Ecto neural progenitor cell (in vitro differentiated cells): Measurements from ENCODE around the gene CSHL1.
A peak's percentile ranks its signal among the peaks of the same experiment; 100 is the strongest.
"Not testable (repeated sequence)": the region's sequence is repeated elsewhere in the genome, so short reads cannot be mapped to it uniquely, and the experiment has no call there.

Experiments used
- DNase-seq: peaks from one replicate; pipeline ENCODE4 v3.0.0-alpha.2; 2018; ENCODE audit warnings: low spot score

CSHL1 gene

GRCh38 chr17:63939884-63940283 is 28.8 kb upstream of the CSHL1 start:
- no peak for DNase-seq

DNA sequence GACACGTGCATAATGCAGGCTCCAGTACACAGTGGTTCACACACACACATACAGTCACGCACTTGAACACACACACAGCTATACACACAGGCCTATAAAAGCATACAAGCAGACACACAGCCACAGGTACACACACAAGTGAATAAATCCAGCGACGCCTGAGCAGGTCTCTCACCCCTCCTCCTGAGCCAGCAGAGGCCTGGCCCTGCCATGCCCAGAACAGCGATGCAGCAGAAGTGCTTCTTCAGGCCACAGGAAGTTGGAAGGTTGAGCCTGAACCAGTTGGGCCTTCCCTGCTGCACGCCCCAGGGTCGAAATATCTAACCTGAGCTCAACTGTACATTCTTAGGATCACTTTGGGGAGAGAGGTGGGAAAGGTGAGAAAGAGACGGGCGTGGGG is 28.3 kb upstream of the CSHL1 start:
- DNase-seq: no peak

GRCh38 chr17:63937920-63938319 is 26.9 kb upstream of the CSHL1 start:
- DNase-seq: no peak

DNA sequence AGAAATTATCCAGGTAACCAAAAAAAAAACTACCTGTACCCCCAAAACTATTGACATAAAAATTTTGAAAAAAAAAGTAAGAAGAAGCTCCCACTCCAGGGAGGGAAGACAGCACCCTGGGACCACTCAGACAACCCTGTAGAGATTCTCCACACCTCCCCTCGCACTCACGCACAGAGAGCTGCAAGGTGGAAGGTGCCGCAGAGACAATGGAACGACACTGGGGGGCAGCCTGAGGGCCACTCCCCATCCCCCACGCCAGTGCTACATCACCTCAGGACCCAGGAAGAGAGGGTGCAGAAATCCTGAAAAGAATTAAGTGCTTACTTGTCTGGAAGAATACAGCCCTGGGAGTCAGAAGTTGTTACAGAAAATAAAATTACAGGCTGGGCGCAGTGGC is 26.3 kb upstream of the CSHL1 start:
- no peak for DNase-seq

DNA sequence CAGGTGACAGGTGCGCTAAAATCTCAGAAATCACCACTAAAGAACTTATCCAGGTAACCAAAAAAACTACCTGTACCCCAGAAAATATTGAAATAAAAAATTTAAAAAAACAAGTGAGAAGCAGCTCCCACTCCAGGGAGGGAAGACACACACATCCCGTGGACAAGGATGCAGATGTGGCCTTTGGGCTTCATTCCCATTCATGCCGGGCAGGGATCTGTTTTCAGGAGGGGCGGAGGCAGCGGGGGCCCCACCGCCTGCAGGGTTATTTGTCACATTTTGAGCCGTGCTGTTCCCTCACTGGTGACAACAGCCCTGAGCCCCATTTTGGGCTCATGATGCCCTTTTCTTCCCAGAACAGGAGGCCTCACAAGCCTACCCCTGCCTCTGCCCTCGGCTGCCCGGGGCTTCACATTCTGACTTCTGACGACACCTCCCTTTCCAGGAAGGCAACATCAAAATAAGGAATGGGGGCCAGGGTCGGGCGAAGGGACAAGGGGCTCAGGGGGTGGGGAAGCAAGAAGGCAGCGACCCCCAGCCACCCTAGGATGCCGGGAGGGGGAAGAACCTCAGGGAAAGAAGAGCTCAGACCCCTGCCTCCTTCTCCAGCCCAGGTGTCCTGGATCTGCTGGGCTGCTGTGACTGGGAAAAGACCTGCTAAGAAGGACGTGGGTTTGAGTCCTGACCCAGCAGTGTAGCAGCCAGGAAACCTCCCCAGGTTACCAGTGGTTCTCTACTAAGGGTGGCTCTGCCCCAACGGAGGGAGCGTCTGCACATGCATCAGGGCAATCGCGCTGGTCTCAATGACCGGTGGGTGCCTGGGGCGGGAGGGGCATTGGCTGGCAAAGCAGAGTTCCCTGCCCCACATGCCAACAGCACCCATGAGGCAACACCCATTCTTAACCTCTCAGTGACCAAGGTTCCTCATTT is 23.4 kb upstream of the CSHL1 start:
- DNase-seq: no peak

DNA sequence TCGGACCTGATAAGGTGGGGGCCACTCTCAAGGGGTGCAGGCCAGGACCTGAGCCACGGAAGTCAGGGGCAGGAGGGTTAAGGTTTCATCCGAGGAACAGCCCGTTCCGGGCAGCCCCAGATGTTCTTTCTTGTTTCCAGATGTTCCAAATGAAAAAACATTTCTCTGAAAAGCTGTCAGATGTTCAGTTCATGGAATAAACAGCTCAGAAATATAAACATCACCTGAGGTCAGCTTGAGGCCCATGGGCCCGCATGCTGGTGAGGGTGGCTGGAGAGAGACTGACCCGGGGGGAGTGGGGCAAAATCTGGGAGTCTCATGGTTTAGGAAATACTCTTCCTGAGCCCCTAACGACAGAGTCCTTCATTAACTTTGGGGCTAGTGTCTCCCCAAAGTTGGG is 22.5 kb upstream of the CSHL1 start:
- no peak for DNase-seq

DNA sequence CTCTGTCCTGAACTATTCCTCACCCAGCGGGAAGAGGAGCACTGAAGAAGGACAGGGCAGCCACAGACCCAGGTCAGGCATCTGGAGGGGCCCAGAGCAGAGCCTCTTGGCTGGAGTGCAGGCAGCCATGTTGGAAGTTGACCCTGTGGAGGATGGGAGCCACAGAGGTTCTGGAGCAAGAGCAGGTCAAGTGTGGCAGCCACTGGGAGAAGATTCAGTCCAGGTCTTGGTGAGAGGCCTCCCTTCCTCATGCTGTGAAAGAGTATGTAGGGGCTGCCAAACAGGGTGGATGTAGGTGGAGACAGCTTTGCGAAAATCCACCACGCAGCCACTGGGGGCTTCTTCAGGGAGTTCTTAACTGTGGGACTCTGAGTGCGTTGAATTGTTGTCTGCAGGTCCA is 21.7 kb upstream of the CSHL1 start:
- DNase-seq: no peak

- DNase-seq: no peak
Observed at GRCh38 chr17:63931981-63932561, 21.0 kb upstream of the CSHL1 start, which contains the start of gene CD79B. Gene CD79B (minus strand): TSS chr17:63932331. CDS start chr17:63932261, 70 bp downstream.

- peak; percentile 75 for DNase-seq
Observed at GRCh38 chr17:63930951-63931575, 20.0 kb upstream of the CSHL1 start.

GRCh38 chr17:63929860-63930766 is 19.1 kb upstream of the CSHL1 start:
- DNase-seq: no peak

DNA sequence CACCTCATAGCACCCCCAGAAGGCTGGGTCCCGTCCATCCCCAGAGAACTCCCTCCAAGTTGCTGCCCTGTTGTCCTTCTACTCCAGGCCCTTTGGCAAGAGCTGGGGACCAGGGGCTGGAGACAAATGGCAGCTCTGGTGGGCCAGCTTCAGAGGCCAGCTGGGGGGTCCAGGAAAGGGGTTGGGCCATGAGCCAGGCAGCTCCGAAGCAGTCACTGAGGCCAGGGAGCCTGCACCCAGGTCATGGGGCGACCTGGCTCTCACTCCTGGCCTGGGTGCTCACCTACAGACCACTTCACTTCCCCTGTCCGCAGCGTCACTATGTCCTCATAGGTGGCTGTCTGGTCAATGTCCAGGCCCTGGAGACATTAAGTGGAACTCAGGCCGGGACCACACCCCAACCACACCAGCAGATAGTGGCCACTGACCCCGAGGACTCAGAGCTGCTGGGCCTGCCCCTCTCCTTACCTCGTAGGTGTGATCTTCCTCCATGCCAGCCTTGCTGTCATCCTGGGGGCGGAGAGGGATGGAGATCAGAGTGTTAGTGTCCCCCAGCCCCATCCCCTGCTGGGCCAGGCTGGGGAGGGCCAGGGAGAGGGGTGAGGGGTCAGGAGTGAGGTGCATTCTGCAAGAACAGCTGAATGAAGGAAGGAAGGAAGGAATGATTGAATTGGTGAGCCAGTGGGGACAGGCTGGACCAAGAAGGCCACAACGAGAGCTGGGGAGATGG is 18.1 kb upstream of the CSHL1 start:
- no peak for DNase-seq

GRCh38 chr17:63928172-63928666 is 17.2 kb upstream of the CSHL1 start:
- DNase-seq: no peak

- DNase-seq: no peak
Observed at GRCh38 chr17:63927464-63928171, 16.6 kb upstream of the CSHL1 start.

GRCh38 chr17:63926164-63926563 is 15.1 kb upstream of the CSHL1 start:
- no peak for DNase-seq

- no peak for DNase-seq
Observed at GRCh38 chr17:63925615-63926014, 14.6 kb upstream of the CSHL1 start.

DNA sequence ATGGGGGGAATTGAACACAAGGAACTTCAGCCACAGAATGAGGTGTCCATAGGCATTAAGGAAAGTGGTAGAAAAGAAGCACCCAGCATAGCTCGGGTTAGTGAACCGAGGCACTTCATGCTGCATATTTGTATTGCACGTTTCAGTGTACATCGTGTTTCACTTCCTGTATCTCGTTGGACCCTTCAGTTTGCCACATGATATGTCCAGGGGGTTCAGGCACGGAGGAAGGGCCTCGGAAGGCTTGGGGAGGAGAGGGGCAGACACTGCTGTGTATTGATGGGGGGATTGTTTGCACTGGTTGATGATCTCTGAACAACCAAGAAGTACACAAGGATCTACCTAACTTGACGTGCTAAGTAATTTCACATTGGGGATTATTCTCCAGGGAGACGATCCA is 11.3 kb upstream of the CSHL1 start:
- not testable (repeated sequence) for DNase-seq

DNA sequence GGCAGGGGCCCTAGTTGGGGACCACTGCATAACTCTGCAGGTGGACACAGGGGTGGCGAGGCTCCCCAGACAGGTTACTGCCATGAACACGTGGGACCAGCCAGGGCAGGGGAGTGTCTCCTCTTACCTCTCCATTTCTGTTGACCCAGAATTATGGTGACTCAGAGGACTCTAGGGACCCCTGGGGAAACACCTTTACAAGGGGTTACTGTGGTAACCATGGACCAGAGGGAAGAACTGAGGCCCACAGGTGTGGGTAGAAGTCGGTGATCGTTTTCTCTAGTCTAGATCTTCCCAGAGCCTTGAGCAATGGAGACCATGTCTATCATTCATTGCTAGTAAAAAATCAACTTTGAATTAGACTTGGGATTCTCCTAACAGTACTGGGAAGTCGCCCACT is 9.7 kb upstream of the CSHL1 start:
- DNase-seq: not testable (repeated sequence)

DNA sequence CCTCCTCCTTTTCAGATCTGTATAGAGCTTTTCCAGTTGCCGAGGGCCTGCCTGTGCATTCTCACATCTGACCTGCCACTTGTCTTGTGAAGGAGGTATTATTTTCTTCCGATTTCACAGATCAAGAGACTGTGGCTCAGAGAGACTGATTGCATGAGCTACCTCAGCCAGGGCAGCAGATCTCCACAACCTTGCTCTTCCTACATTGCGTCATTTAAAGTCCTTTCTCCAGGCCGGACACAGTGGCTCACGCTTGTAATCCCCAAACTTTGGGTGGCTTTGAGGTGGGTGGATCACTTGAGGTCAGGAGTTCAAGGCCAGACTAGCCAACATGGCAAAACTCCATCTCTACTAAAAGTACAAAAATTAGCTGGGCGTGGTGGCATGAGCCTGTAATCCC is 9.0 kb upstream of the CSHL1 start:
- DNase-seq: not testable (repeated sequence)

DNA sequence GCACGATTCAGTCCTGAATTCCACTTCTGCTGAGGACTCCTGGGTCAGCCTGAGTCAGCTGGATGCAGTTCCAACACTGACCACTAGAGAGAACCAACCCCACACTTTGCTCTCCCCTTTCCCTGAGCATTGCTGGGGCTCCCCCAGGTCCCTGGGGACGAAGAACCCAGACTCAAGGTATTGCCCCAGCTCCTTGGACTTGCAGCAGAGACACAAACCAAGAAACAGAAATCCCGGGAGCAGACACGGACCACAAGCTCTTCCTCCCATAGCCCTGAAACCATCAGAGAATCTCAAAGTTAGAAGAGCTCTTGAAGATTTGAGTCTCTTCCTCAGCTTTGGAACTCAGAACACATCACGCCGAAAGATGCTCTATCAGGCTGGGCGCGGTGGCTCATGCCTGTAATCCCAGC is 8.3 kb upstream of the CSHL1 start:
- peak; percentile 82 for DNase-seq

DNA sequence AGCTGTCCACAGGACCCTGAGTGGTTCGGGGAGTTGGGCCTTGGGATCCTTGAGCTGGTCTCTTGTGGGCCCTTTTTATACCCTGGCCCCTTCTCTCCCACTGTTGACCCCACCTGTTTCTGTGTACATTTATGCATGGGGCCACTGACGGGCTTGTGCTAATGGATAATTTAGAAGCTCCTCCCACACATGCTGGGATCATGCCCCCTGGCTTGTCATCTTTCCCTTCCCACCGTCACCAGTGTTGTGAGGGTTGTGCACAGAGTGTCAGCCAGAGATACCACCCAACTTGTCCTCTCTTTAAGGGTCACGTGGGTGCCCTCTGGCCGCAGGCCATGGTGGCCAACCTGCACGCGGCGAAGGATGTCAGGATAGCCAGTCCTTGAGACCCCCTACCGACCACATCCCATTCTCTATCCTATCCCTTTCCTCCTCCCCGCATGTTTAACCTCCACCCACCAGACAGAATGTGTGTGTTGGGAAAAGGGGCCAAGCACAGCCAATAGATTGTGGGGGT is 7.8 kb upstream of the CSHL1 start, which contains the start of gene GH1:
Gene GH1, minus strand, starts transcription at position 51 of the 517 bp plus-strand sequence. CDS start 63 bp downstream, outside the sequence.
- not testable (repeated sequence) for DNase-seq
